Tibial nerve (tissue), 4 donors: ENCODE results near the gene GPR78. TPM values are rescaled to one million over a fixed set of nuclear protein-coding genes. Genes with fewer than 3 reads are reported as not detected.

ENCODE experiments used
- DNase-seq, 2 donors: peaks; one replicate each; pipeline ENCODE4 v3.0.0-alpha.2; 2019; ENCODE audit warnings: low spot score in 2 of 2
- H3K27ac ChIP-seq, 4 donors: fragments of 200-600 bp; sonication (generic) in 3 of 4; one replicate each; pipeline ENCODE4 v1.5.1; 2017 to 2019; ENCODE audit warnings: mild to moderate bottlenecking in 1 of 4
- H3K27me3 ChIP-seq, 2 donors: fragments of 200-600 bp; sonication (generic) in 1 of 2; one replicate each; pipeline versions ENCODE4 v1.5.1 to v1.6.0; 2017 to 2019
- H3K36me3 ChIP-seq, 3 donors: fragments of 200-600 bp; sonication (generic); one replicate each; pipeline ENCODE4 v1.5.1; 2018 to 2019
- H3K4me1 ChIP-seq, 4 donors: fragments of 200-600 bp; sonication (generic) in 3 of 4; one replicate each; pipeline ENCODE4 v1.5.1; 2017 to 2019
- H3K4me3 ChIP-seq, 4 donors: fragments of 200-600 bp; sonication (generic) in 3 of 4; one replicate each; pipeline ENCODE4 v1.5.1; 2017 to 2019; ENCODE audit warnings: mild to moderate bottlenecking in 1 of 4, moderate library complexity in 1 of 4
- H3K9me3 ChIP-seq, 4 donors: fragments of 200-600 bp; sonication (generic) in 3 of 4; one replicate each; pipeline ENCODE4 v1.5.1; 2017 to 2019
- CTCF ChIP-seq, 5 experiments: fragments of 200-600 bp in 3 of 5; fragments of 450-650 bp in 2 of 5; sonication (generic) in 3 of 5; IDR thresholded peaks; one replicate each; pipeline ENCODE4 v1.5.1; 2016 to 2019; ENCODE audit warnings: antibody characterized with exemption in 5 of 5, mild to moderate bottlenecking in 3 of 5, moderate library complexity in 2 of 5
- EP300 ChIP-seq, 2 donors: sonication (generic); formaldehyde crosslinking; IDR thresholded peaks; one replicate each; pipeline ENCODE4 v1.6.1; 2017; ENCODE audit warnings: antibody characterized with exemption in 2 of 2, mild to moderate bottlenecking in 1 of 2
- POLR2A ChIP-seq, 2 donors: fragments of 450-650 bp; IDR thresholded peaks; one replicate each; pipeline ENCODE4 v1.6.1; 2017; ENCODE audit warnings: antibody characterized with exemption in 2 of 2, mild to moderate bottlenecking in 2 of 2, moderate library complexity in 2 of 2
- WGBS, 2 donors: methylation state at CpG; one replicate each; pipeline ENCODE4 v1.1.5; 2018; 5-methylcytosine and 5-hydroxymethylcytosine counted together
- total RNA-seq, 4 donors: library from RNA; depleted of rRNA; stranded (reverse); fragments of >200 nt; gene quantifications; one replicate each; pipeline ENCODE4 v1.1.0, GENCODE V29; 2016

GPR78 gene
- total RNA-seq, 4 donors from 2014 or later: not detected

- Histone ChIP-seq H3K36me3 (no peaks in the 10 kb centered on the region), H3K27ac (no peak overlapping the region), H3K4me1 (peaks cover 0 to 7% (median 0%) of the 10 kb centered on the region in 4 donors), H3K4me3 (no peak overlapping the region), H3K9me3 (no peaks in the 10 kb centered on the region), H3K27me3 (peaks cover 0 to 21% of the 10 kb centered on the region in 2 donors)
- DNase-seq: no peak
- TF ChIP-seq POLR2A (IDR thresholded peaks at IDR 0.05): no peak
- TF ChIP-seq EP300 (IDR thresholded peaks at IDR 0.05): no peak
- TF ChIP-seq CTCF (IDR thresholded peaks at IDR 0.05): no peak
- 68 to 71% methylated on average over 8 of the region's 8 CpGs for WGBS, 2 donors
These were observed 3.1 kb upstream of the GPR78 start for GRCh38 chr4:8577046-8577445.

- H3K27me3 ChIP-seq: peaks cover 0 to 26% of the 10 kb centered on the region in 2 donors
These were observed 2.2 kb upstream of the GPR78 start for GRCh38 chr4:8577972-8578371.

GRCh38 chr4:8578717-8579116, 1.5 kb upstream of the GPR78 start:
- Histone ChIP-seq H3K27ac (no peak overlapping the region), H3K27me3 (peaks cover 0 to 31% of the 10 kb centered on the region in 2 donors), H3K36me3 (no peaks in the 10 kb centered on the region), H3K9me3 (no peaks in the 10 kb centered on the region), H3K4me3 (no peak overlapping the region), H3K4me1 (peaks cover 0 to 7% (median 0%) of the 10 kb centered on the region in 4 donors)
- WGBS, 2 donors: 76 to 79% methylated on average over 3 of the region's 3 CpGs
- no peak for DNase-seq
- TF ChIP-seq POLR2A (IDR thresholded peaks at IDR 0.05): no peak
- TF ChIP-seq CTCF (IDR thresholded peaks at IDR 0.05): no peak
- no peak for TF ChIP-seq EP300 (IDR thresholded peaks at IDR 0.05)

More at GRCh38 chr4:8577972-8578371, 2.2 kb upstream of the GPR78 start:
- DNase-seq: no peak
- H3K9me3 ChIP-seq: no peaks in the 10 kb centered on the region
- no peaks in the 10 kb centered on the region for H3K36me3 ChIP-seq
- TF ChIP-seq POLR2A (IDR thresholded peaks at IDR 0.05) (no peak), CTCF (IDR thresholded peaks at IDR 0.05) (no peak), EP300 (IDR thresholded peaks at IDR 0.05) (no peak)
- WGBS, 2 donors: 76% methylated on average over 4 of the region's 4 CpGs
- H3K27ac ChIP-seq: no peak overlapping the region
- H3K4me1 ChIP-seq: peaks cover 0 to 7% (median 0%) of the 10 kb centered on the region in 4 donors
- H3K4me3 ChIP-seq: no peak overlapping the region

- Histone ChIP-seq H3K9me3 (no peaks in the 10 kb centered on the region), H3K36me3 (no peaks in the 10 kb centered on the region), H3K4me1 (peaks cover 0 to 7% (median 0%) of the 10 kb centered on the region in 4 donors), H3K4me3 (no peak overlapping the region), H3K27ac (no peak overlapping the region), H3K27me3 (peaks cover 0 to 34% of the 10 kb centered on the region in 2 donors)
- WGBS, 2 donors: 25 to 29% methylated on average over 12 of the region's 12 CpGs
- TF ChIP-seq CTCF (IDR thresholded peaks at IDR 0.05): no peak
- TF ChIP-seq POLR2A (IDR thresholded peaks at IDR 0.05): no peak
- TF ChIP-seq EP300 (IDR thresholded peaks at IDR 0.05): no peak
- no peak for DNase-seq
These were observed 469 bp upstream of the GPR78 start for GRCh38 chr4:8579526-8580320.

GRCh38 chr4:8581094-8581861, 1.1 kb downstream of the GPR78 start:
- TF ChIP-seq EP300 (IDR thresholded peaks at IDR 0.05) (no peak), CTCF (IDR thresholded peaks at IDR 0.05) (no peak), POLR2A (IDR thresholded peaks at IDR 0.05) (no peak)
- DNase-seq: no peak
- WGBS, 2 donors: 78 to 79% methylated on average over 29 to 30 of the region's 66 CpGs
- H3K9me3 ChIP-seq: no peaks in the 10 kb centered on the region
- H3K4me1 ChIP-seq: peaks cover 0 to 7% (median 0%) of the 10 kb centered on the region in 4 donors
- no peaks in the 10 kb centered on the region for H3K36me3 ChIP-seq
- H3K27ac ChIP-seq: no peak overlapping the region
- peaks cover 0 to 43% of the 10 kb centered on the region in 2 donors for H3K27me3 ChIP-seq
- H3K4me3 ChIP-seq: no peak overlapping the region
